Measurements from ENCODE around the gene CTSL.

The CTSL gene

DNA sequence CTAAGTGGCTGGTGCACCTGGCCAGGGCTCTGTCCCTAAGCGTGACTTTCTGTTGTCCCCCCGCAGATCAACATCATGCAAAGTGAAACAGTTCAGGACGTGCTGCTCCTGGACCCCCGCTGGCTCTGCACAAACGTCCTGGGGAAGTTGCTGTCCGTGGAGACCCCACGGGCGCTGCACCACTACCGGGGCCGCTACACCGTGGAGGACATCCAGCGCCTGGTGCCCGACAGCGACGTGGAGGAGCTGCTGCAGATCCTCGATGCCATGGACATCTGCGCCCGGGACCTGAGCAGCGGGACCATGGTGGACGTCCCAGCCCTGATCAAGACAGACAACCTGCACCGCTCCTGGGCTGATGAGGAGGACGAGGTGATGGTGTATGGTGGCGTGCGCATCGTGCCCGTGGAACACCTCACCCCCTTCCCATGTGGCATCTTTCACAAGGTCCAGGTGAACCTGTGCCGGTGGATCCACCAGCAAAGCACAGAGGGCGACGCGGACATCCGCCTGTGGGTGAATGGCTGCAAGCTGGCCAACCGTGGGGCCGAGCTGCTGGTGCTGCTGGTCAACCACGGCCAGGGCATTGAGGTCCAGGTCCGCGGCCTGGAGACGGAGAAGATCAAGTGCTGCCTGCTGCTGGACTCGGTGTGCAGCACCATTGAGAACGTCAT, 19.7 kb upstream of the CTSL start:
- Histone ChIP-seq H3K36me3 (replicated peaks in 1 of 2; ENCODE audit: control insufficient read depth in 2 of 2, insufficient read depth in 2 of 2, low read length in 2 of 2) (peaks cover 26 to 83% of the 10 kb centered on the region in 2 donors), H2AK5ac (ENCODE audit: low read depth, low read length) (no peak overlapping the region), H3K27me3 (ENCODE audit: control insufficient read depth in 3 of 3, insufficient read depth in 3 of 3, low read depth in 1 of 3, low read length in 3 of 3) (no peaks in the 10 kb centered on the region), H2BK5ac (ENCODE audit: low read length) (peak overlapping the region; percentile 42), H3K4me1 (ENCODE audit: control insufficient read depth in 2 of 2, insufficient read depth in 1 of 2, low read depth in 1 of 2, low read length in 2 of 2) (peaks cover 2% of the 10 kb centered on the region in 2 donors), H4K8ac (ENCODE audit: low read depth, low read length) (no peak overlapping the region), H2BK15ac (ENCODE audit: low read length) (no peak overlapping the region), H4K91ac (ENCODE audit: low read depth, low read length, poor library complexity) (no peak overlapping the region), H3K4me2 (ENCODE audit: insufficient read depth, low read length, poor library complexity, severe bottlenecking) (no peak overlapping the region), H3K27ac (replicated peaks; ENCODE audit: low read length) (no peak overlapping the region), H3K14ac (ENCODE audit: low read length) (no peak overlapping the region), H3K4ac (ENCODE audit: low read length) (no peak overlapping the region), H3K18ac (ENCODE audit: low read length) (peak overlapping the region; percentile 52), H3K23ac (ENCODE audit: low read depth, low read length, poor library complexity) (peak overlapping the region; percentile 61), H2BK12ac (ENCODE audit: low read length) (peak overlapping the region; percentile 30), H3K79me1 (ENCODE audit: low read depth, low read length) (no peaks in the 10 kb centered on the region), H3K9ac (ENCODE audit: low read depth, low read length, poor library complexity) (peak overlapping the region; percentile 38), H3K4me3 (ENCODE audit: low read length in 2 of 2) (no peak overlapping the region), H2BK120ac (ENCODE audit: low read depth, low read length) (no peak overlapping the region), H2AFZ (ENCODE audit: low read length) (no peak overlapping the region), H3K9me3 (replicated peaks in 1 of 2; ENCODE audit: control insufficient read depth in 2 of 2, insufficient read depth in 1 of 2, low read depth in 1 of 2, low read length in 2 of 2) (no peaks in the 10 kb centered on the region)
- no CpG with 5 or more reads among the region's 39 CpGs for WGBS, 2 donors (ENCODE audit: extremely low coverage in 2 of 2, insufficient read length in 2 of 2, insufficient replicate concordance in 1 of 2)
- DNase-seq (ENCODE audit: low spot score): no peak

GRCh38 chr9:87707805-87708506, 18.0 kb upstream of the CTSL start:
- Histone ChIP-seq H3K23ac (ENCODE audit: low read depth, low read length, poor library complexity) (no peak overlapping the region), H3K4ac (ENCODE audit: low read length) (no peak overlapping the region), H3K36me3 (replicated peaks in 1 of 2; ENCODE audit: control insufficient read depth in 2 of 2, insufficient read depth in 2 of 2, low read length in 2 of 2) (peaks cover 26 to 70% of the 10 kb centered on the region in 2 donors), H2BK12ac (ENCODE audit: low read length) (no peak overlapping the region), H3K9me3 (replicated peaks in 1 of 2; ENCODE audit: control insufficient read depth in 2 of 2, insufficient read depth in 1 of 2, low read depth in 1 of 2, low read length in 2 of 2) (no peaks in the 10 kb centered on the region), H3K79me1 (ENCODE audit: low read depth, low read length) (no peaks in the 10 kb centered on the region), H3K4me2 (ENCODE audit: insufficient read depth, low read length, poor library complexity, severe bottlenecking) (no peak overlapping the region), H3K4me1 (ENCODE audit: control insufficient read depth in 2 of 2, insufficient read depth in 1 of 2, low read depth in 1 of 2, low read length in 2 of 2) (peaks cover 0 to 1% of the 10 kb centered on the region in 2 donors), H2AK5ac (ENCODE audit: low read depth, low read length) (no peak overlapping the region), H3K9ac (ENCODE audit: low read depth, low read length, poor library complexity) (no peak overlapping the region), H2BK15ac (ENCODE audit: low read length) (no peak overlapping the region), H3K27ac (replicated peaks; ENCODE audit: low read length) (no peak overlapping the region), H3K4me3 (ENCODE audit: low read length in 2 of 2) (no peak overlapping the region), H3K14ac (ENCODE audit: low read length) (no peak overlapping the region), H4K8ac (ENCODE audit: low read depth, low read length) (no peak overlapping the region), H2BK120ac (ENCODE audit: low read depth, low read length) (no peak overlapping the region), H2AFZ (ENCODE audit: low read length) (no peak overlapping the region), H3K18ac (ENCODE audit: low read length) (no peak overlapping the region), H2BK5ac (ENCODE audit: low read length) (no peak overlapping the region), H4K91ac (ENCODE audit: low read depth, low read length, poor library complexity) (no peak overlapping the region), H3K27me3 (ENCODE audit: control insufficient read depth in 3 of 3, insufficient read depth in 3 of 3, low read depth in 1 of 3, low read length in 3 of 3) (no peaks in the 10 kb centered on the region)
- DNase-seq (ENCODE audit: low spot score): no peak
- WGBS, 2 donors (ENCODE audit: extremely low coverage in 2 of 2, insufficient read length in 2 of 2, insufficient replicate concordance in 1 of 2): no CpG with 5 or more reads among the region's 6 CpGs

GRCh38 chr9:87708546-87708945, 17.4 kb upstream of the CTSL start:
- H3K27ac ChIP-seq (replicated peaks; ENCODE audit: low read length): no peak overlapping the region
- no peak overlapping the region for H2BK120ac ChIP-seq (ENCODE audit: low read depth, low read length)
- H2BK12ac ChIP-seq (ENCODE audit: low read length): no peak overlapping the region
- no peak overlapping the region for H2BK15ac ChIP-seq (ENCODE audit: low read length)
- no peaks in the 10 kb centered on the region for H3K9me3 ChIP-seq (replicated peaks in 1 of 2; ENCODE audit: control insufficient read depth in 2 of 2, insufficient read depth in 1 of 2, low read depth in 1 of 2, low read length in 2 of 2)
- no peak overlapping the region for H3K14ac ChIP-seq (ENCODE audit: low read length)
- DNase-seq (ENCODE audit: low spot score): no peak
- H3K4me1 ChIP-seq (ENCODE audit: control insufficient read depth in 2 of 2, insufficient read depth in 1 of 2, low read depth in 1 of 2, low read length in 2 of 2): peaks cover 0 to 1% of the 10 kb centered on the region in 2 donors
- H3K4me2 ChIP-seq (ENCODE audit: insufficient read depth, low read length, poor library complexity, severe bottlenecking): no peak overlapping the region
- no peaks in the 10 kb centered on the region for H3K79me1 ChIP-seq (ENCODE audit: low read depth, low read length)
- H3K18ac ChIP-seq (ENCODE audit: low read length): no peak overlapping the region
- H3K36me3 ChIP-seq (replicated peaks in 1 of 2; ENCODE audit: control insufficient read depth in 2 of 2, insufficient read depth in 2 of 2, low read length in 2 of 2): peaks cover 22 to 64% of the 10 kb centered on the region in 2 donors
- no peak overlapping the region for H3K23ac ChIP-seq (ENCODE audit: low read depth, low read length, poor library complexity)
- no peaks in the 10 kb centered on the region for H3K27me3 ChIP-seq (ENCODE audit: control insufficient read depth in 3 of 3, insufficient read depth in 3 of 3, low read depth in 1 of 3, low read length in 3 of 3)
- no peak overlapping the region for H3K9ac ChIP-seq (ENCODE audit: low read depth, low read length, poor library complexity)
- WGBS, 2 donors (ENCODE audit: extremely low coverage in 2 of 2, insufficient read length in 2 of 2, insufficient replicate concordance in 1 of 2): no CpG with 5 or more reads among the region's 5 CpGs
- H4K91ac ChIP-seq (ENCODE audit: low read depth, low read length, poor library complexity): no peak overlapping the region
- H3K4ac ChIP-seq (ENCODE audit: low read length): no peak overlapping the region
- no peak overlapping the region for H2AK5ac ChIP-seq (ENCODE audit: low read depth, low read length)
- no peak overlapping the region for H4K8ac ChIP-seq (ENCODE audit: low read depth, low read length)
- no peak overlapping the region for H2AFZ ChIP-seq (ENCODE audit: low read length)
- H3K4me3 ChIP-seq (ENCODE audit: low read length in 2 of 2): no peak overlapping the region
- H2BK5ac ChIP-seq (ENCODE audit: low read length): no peak overlapping the region

- Histone ChIP-seq H3K4me2 (ENCODE audit: insufficient read depth, low read length, poor library complexity, severe bottlenecking) (no peak overlapping the region), H3K4me3 (ENCODE audit: low read length in 2 of 2) (no peak overlapping the region), H3K27ac (replicated peaks; ENCODE audit: low read length) (no peak overlapping the region), H2BK15ac (ENCODE audit: low read length) (no peak overlapping the region), H3K79me1 (ENCODE audit: low read depth, low read length) (no peaks in the 10 kb centered on the region), H3K14ac (ENCODE audit: low read length) (no peak overlapping the region), H3K23ac (ENCODE audit: low read depth, low read length, poor library complexity) (no peak overlapping the region), H3K36me3 (replicated peaks in 1 of 2; ENCODE audit: control insufficient read depth in 2 of 2, insufficient read depth in 2 of 2, low read length in 2 of 2) (peaks cover 22 to 58% of the 10 kb centered on the region in 2 donors), H2BK12ac (ENCODE audit: low read length) (no peak overlapping the region), H3K4me1 (ENCODE audit: control insufficient read depth in 2 of 2, insufficient read depth in 1 of 2, low read depth in 1 of 2, low read length in 2 of 2) (peaks cover 0 to 1% of the 10 kb centered on the region in 2 donors), H3K9me3 (replicated peaks in 1 of 2; ENCODE audit: control insufficient read depth in 2 of 2, insufficient read depth in 1 of 2, low read depth in 1 of 2, low read length in 2 of 2) (no peaks in the 10 kb centered on the region), H2BK5ac (ENCODE audit: low read length) (no peak overlapping the region), H4K91ac (ENCODE audit: low read depth, low read length, poor library complexity) (no peak overlapping the region), H3K18ac (ENCODE audit: low read length) (no peak overlapping the region), H3K27me3 (ENCODE audit: control insufficient read depth in 3 of 3, insufficient read depth in 3 of 3, low read depth in 1 of 3, low read length in 3 of 3) (no peaks in the 10 kb centered on the region), H2AFZ (ENCODE audit: low read length) (no peak overlapping the region), H4K8ac (ENCODE audit: low read depth, low read length) (no peak overlapping the region), H2BK120ac (ENCODE audit: low read depth, low read length) (no peak overlapping the region), H2AK5ac (ENCODE audit: low read depth, low read length) (no peak overlapping the region), H3K9ac (ENCODE audit: low read depth, low read length, poor library complexity) (no peak overlapping the region), H3K4ac (ENCODE audit: low read length) (no peak overlapping the region)
- WGBS, 2 donors (ENCODE audit: extremely low coverage in 2 of 2, insufficient read length in 2 of 2, insufficient replicate concordance in 1 of 2): no CpG with 5 or more reads among the region's 7 CpGs
- DNase-seq (ENCODE audit: low spot score): no peak
Measured at GRCh38 chr9:87708986-87709728, 16.8 kb upstream of the CTSL start.

All from neuronal stem cell (in vitro differentiated cells).